Daoy (cell line): ENCODE results near the gene MNAT1. TPM values are rescaled to one million over a fixed set of nuclear protein-coding genes. Genes with fewer than 3 reads are reported as not detected.

Experiments used
- total RNA-seq: library from RNA; depleted of rRNA; stranded (reverse); fragments of >200 nt; shearing (Covaris generic); gene quantifications from 2 replicates; pipeline ENCODE4 v1.2.3, GENCODE V29; 2014; rRNA removed

MNAT1 gene
- total RNA-seq, 1 experiment from 2014 or later = 91.6 TPM

Other genes with a start within 250 kb of the MNAT1 start
- 0.34 TPM in 1 of 2 replicates, not detected in the other for gene C14orf39, start 248.7 kb upstream of the MNAT1 start, total RNA-seq
- 0.12 TPM in 1 of 2 replicates, not detected in the other for gene SIX6, start 225.6 kb upstream of the MNAT1 start, total RNA-seq
- gene SIX1, start 85.3 kb upstream of the MNAT1 start, total RNA-seq = 14.9 and 15.1 TPM in 2 replicates
- 13.9 and 20.6 TPM in 2 replicates for gene SIX4, start 10.4 kb upstream of the MNAT1 start, total RNA-seq
- gene TRMT5, start 246.3 kb downstream of the MNAT1 start, total RNA-seq = 13.6 and 16.2 TPM in 2 replicates
- gene SLC38A6, start 246.5 kb downstream of the MNAT1 start, total RNA-seq = 22.0 and 26.9 TPM in 2 replicates